ENCODE data around the gene METTL1. TPM values are rescaled to one million over a fixed set of nuclear protein-coding genes. Genes with fewer than 3 reads are reported as not detected.

Gene METTL1
- total RNA-seq, 6 donors from 2014 or later: 1.3 to 30.2 (median 16.9) TPM

- peak within 1 kb of the TSS; percentile 76 to 85 (median 79) for H3K4me3 ChIP-seq
- H3K4me1 ChIP-seq: peaks cover 20 to 36% (median 28%) of the 10 kb centered on the region in 4 donors
- WGBS, 2 donors: 1% methylated on average over 25 to 45 of the region's 45 CpGs
- peak; percentile 87 to 98 (median 92) for TF ChIP-seq CTCF (IDR thresholded peaks at IDR 0.05)
- TF ChIP-seq POLR2A (IDR thresholded peaks at IDR 0.05): peak; percentile 20 to 78 (median 44)
- peak; percentile 91 to 98 for TF ChIP-seq POLR2AphosphoS5 (IDR thresholded peaks at IDR 0.05)
- peak in 1 of 4 donors; percentile 63 for TF ChIP-seq EP300 (IDR thresholded peaks at IDR 0.05)
- no peaks in the 10 kb centered on the region for H3K27me3 ChIP-seq
- DNase-seq: peak; percentile 93 to 96
- peak within 1 kb of the TSS; percentile 61 to 83 (median 78) for H3K27ac ChIP-seq
- ATAC-seq (ENCODE audit: low FRiP score in 2 of 2): peak; percentile 96 to 99
- H3K9me3 ChIP-seq: no peaks in the 10 kb centered on the region
- peaks cover 6 to 39% (median 26%) of the 10 kb centered on the region in 4 donors for H3K36me3 ChIP-seq
Measured at GRCh38 chr12:57782608-57783465, 10.9 kb upstream of the METTL1 start, which contains the start of gene TSFM. TSFM (plus strand) TSS chr12:57782787; CDS start chr12:57782802, 15 bp downstream.

GRCh38 chr12:57782243-57782607, 10.3 kb upstream of the METTL1 start:
- no peak for ATAC-seq (ENCODE audit: low FRiP score in 2 of 2)
- no peak for TF ChIP-seq POLR2A (IDR thresholded peaks at IDR 0.05)
- TF ChIP-seq POLR2AphosphoS5 (IDR thresholded peaks at IDR 0.05): no peak
- TF ChIP-seq EP300 (IDR thresholded peaks at IDR 0.05): no peak
- TF ChIP-seq CTCF (IDR thresholded peaks at IDR 0.05): no peak
- no peak for DNase-seq
- 24 to 25% methylated on average over 4 of the region's 4 CpGs for WGBS, 2 donors
- peaks cover 6 to 33% (median 20%) of the 10 kb centered on the region in 4 donors for H3K36me3 ChIP-seq
- H3K4me3 ChIP-seq: peak overlapping the region in 3 of 4 donors; percentile 76 to 80 (median 78)
- no peaks in the 10 kb centered on the region for H3K27me3 ChIP-seq
- peak overlapping the region in 3 of 4 donors; percentile 75 to 83 (median 81) for H3K27ac ChIP-seq
- H3K4me1 ChIP-seq: peaks cover 20 to 36% (median 28%) of the 10 kb centered on the region in 4 donors
- H3K9me3 ChIP-seq: no peaks in the 10 kb centered on the region

- ATAC-seq (ENCODE audit: low FRiP score in 2 of 2) (no peak), DNase-seq (no peak)
- Histone ChIP-seq H3K4me1 (peaks cover 20 to 36% (median 28%) of the 10 kb centered on the region in 4 donors), H3K27me3 (no peaks in the 10 kb centered on the region), H3K36me3 (peaks cover 3 to 29% (median 16%) of the 10 kb centered on the region in 4 donors), H3K9me3 (no peaks in the 10 kb centered on the region), H3K4me3 (no peak overlapping the region), H3K27ac (peak overlapping the region in 3 of 4 donors; percentile 75 to 83 (median 81))
- TF ChIP-seq EP300 (IDR thresholded peaks at IDR 0.05): no peak
- TF ChIP-seq CTCF (IDR thresholded peaks at IDR 0.05): no peak
- no peak for TF ChIP-seq POLR2A (IDR thresholded peaks at IDR 0.05)
- TF ChIP-seq POLR2AphosphoS5 (IDR thresholded peaks at IDR 0.05): no peak
- WGBS, 2 donors: 46 to 63% methylated on average over 2 of the region's 2 CpGs
Measured at GRCh38 chr12:57781801-57782200, 9.9 kb upstream of the METTL1 start.

GRCh38 chr12:57781244-57781643, 9.3 kb upstream of the METTL1 start:
- peak overlapping the region in 1 of 4 donors; percentile 81 for H3K27ac ChIP-seq
- WGBS, 2 donors: 83 to 89% methylated on average over 3 of the region's 3 CpGs
- TF ChIP-seq CTCF (IDR thresholded peaks at IDR 0.05) (no peak), EP300 (IDR thresholded peaks at IDR 0.05) (no peak), POLR2AphosphoS5 (IDR thresholded peaks at IDR 0.05) (no peak), POLR2A (IDR thresholded peaks at IDR 0.05) (no peak)

More at GRCh38 chr12:57781244-57781643, 9.3 kb upstream of the METTL1 start:
- ATAC-seq (ENCODE audit: low FRiP score in 2 of 2) (no peak), DNase-seq (no peak)
- no peaks in the 10 kb centered on the region for H3K27me3 ChIP-seq
- no peaks in the 10 kb centered on the region for H3K9me3 ChIP-seq
- peaks cover 0 to 23% (median 11%) of the 10 kb centered on the region in 4 donors for H3K36me3 ChIP-seq
- no peak overlapping the region for H3K4me3 ChIP-seq
- peaks cover 20 to 36% (median 28%) of the 10 kb centered on the region in 4 donors for H3K4me1 ChIP-seq
